Stimulated activated memory B cell treated with anti-CD40 and anti-IgM and Interleukin-4, amounts not matched to agents 10 μg/mL and 1 μg/mL and 100 μg/mL, for 72 hours (primary cell): ENCODE measurements around the gene PCDH15.

Experiments
- ATAC-seq: fragments of 150-1000 bp; cut with Tn5 transposase; 2 replicates; pipeline ENCODE4 v1.10.0; 2021
- H3K27ac Mint-ChIP-seq: one replicate; pipeline ENCODE4 v1.8.0; 2022; ENCODE audit warnings: mild to moderate bottlenecking, mixed read lengths
- H3K27me3 Mint-ChIP-seq: one replicate; pipeline ENCODE4 v1.8.0; 2022; ENCODE audit warnings: mixed read lengths
- H3K36me3 Mint-ChIP-seq: one replicate; pipeline ENCODE4 v1.8.0; 2022; ENCODE audit warnings: mixed read lengths
- H3K4me1 Mint-ChIP-seq: one replicate; pipeline ENCODE4 v1.8.0; 2022; ENCODE audit warnings: mixed read lengths
- H3K4me3 Mint-ChIP-seq: one replicate; pipeline ENCODE4 v1.8.0; 2022; ENCODE audit warnings: mild to moderate bottlenecking, moderate library complexity, mixed read lengths
- H3K9me3 Mint-ChIP-seq: one replicate; pipeline ENCODE4 v1.8.0; 2022; ENCODE audit warnings: mixed read lengths

Gene PCDH15

DNA sequence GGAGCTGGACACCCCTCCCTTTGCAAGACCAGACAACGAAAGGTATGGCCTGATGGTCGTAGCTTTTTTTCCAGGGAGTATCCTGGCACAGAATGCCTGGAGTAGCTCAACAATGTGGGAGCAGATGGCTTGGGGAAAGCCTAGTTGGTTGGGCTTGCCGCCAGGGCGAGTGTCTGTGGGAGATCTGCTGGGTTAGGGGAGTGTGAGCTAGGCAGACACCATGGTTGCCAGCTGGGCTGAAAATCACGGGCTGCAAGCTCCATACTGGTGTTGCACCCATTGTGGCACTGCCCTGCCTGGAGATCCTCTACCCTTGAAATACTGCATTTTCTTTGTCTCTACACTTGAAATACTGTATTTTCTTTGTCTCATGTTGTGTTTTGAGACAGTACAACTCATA is 538.3 kb downstream of the PCDH15 start:
- H3K4me1 Mint-ChIP-seq, result no peaks in the 10 kb centered on the region
- no peaks in the 10 kb centered on the region for H3K36me3 Mint-ChIP-seq
- H3K4me3 Mint-ChIP-seq, result no peak overlapping the region
- no peak for ATAC-seq
- no peak overlapping the region for H3K27ac Mint-ChIP-seq
- no peaks in the 10 kb centered on the region for H3K27me3 Mint-ChIP-seq
- H3K9me3 Mint-ChIP-seq, result peaks cover 3% of the 10 kb centered on the region

DNA sequence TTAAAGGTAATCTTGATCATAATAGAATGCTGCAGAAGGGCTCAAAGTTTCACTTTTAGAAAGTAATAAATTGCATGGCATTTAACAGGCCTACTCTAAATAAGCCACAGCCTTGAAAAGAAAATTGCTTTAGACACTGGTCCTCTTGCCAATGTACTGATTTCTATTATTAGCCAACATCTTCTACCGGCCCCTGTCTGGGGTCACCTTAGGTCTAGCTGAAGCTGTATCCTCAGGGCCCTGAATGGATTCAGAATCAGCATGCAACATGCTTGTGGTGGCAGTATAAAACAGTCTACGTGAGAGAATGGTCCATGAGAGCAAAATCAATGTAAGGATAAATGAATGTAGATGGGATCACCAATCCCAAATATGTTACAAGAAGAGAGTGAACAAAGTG is 541.9 kb downstream of the PCDH15 start:
- no peaks in the 10 kb centered on the region for H3K36me3 Mint-ChIP-seq
- ATAC-seq, result no peak
- H3K4me3 Mint-ChIP-seq, result no peak overlapping the region
- H3K9me3 Mint-ChIP-seq, result no peaks in the 10 kb centered on the region
- no peak overlapping the region for H3K27ac Mint-ChIP-seq
- no peaks in the 10 kb centered on the region for H3K27me3 Mint-ChIP-seq
- no peaks in the 10 kb centered on the region for H3K4me1 Mint-ChIP-seq

DNA sequence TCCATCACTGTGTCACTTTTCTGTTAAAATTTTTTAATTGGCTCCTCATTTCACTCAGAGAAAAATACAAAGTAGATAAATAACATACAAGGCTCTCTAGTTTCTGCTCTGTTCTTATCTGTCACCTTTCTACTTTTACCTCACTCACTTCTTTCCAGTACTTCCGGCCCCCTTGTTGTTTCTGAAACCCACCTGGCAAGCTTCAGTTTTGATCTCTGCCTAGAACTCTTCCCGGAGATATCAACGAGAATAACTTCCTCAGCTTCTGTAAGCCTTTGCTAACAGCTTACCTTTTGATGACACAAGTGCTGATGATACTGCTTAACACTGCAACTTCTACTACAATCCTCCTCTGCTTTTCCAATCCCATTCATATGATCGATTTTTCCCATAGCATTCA is 566.2 kb downstream of the PCDH15 start:
- ATAC-seq, result no peak
- no peaks in the 10 kb centered on the region for H3K4me1 Mint-ChIP-seq
- H3K36me3 Mint-ChIP-seq, result no peaks in the 10 kb centered on the region
- no peaks in the 10 kb centered on the region for H3K27me3 Mint-ChIP-seq
- peaks cover 2% of the 10 kb centered on the region for H3K9me3 Mint-ChIP-seq
- no peak overlapping the region for H3K4me3 Mint-ChIP-seq
- H3K27ac Mint-ChIP-seq, result no peak overlapping the region

DNA sequence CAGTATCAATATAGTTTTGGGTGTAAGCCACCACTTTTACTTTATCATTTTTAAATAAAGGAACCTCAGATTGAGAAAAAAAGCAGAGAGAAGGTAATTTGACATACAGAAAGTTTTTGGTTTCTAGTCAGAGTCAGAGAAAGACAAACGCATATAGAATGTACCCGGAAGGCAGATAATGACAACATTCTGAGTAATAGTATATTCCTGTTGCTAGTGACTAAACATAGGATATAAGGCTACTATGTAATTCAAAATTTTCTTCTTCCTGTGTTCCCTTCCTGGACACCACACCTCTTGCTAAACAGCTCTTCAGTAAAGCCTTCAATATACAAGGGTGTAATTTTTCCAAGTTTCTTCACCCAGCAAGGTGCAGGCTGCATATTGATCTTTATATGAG is 597.6 kb downstream of the PCDH15 start:
- Mint-ChIP-seq H3K27me3 (no peaks in the 10 kb centered on the region), H3K27ac (no peak overlapping the region), H3K9me3 (peaks cover 8% of the 10 kb centered on the region), H3K36me3 (no peaks in the 10 kb centered on the region), H3K4me1 (no peaks in the 10 kb centered on the region), H3K4me3 (no peak overlapping the region)
- ATAC-seq, result no peak

DNA sequence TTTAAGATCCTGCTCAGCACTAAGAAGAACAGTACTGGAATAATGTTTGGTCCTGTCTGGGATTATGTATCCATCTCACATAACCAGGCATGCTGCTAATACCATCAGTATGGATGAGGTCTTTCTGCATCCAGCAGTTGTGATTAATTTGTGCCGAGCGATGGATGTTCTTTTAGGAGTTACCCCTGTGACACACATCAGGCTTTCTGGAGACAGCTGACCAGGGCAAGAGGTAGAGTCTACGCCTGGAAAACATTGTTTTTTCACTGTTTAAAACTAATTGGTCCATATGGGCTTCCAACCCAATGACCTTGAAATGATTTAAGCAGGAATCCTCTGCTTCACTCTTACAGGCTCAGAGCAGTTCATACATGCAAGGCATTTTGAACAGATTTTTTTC is 603.0 kb downstream of the PCDH15 start:
- Mint-ChIP-seq H3K4me3 (no peak overlapping the region), H3K27me3 (no peaks in the 10 kb centered on the region), H3K4me1 (no peaks in the 10 kb centered on the region), H3K9me3 (peaks cover 7% of the 10 kb centered on the region), H3K36me3 (no peaks in the 10 kb centered on the region), H3K27ac (no peak overlapping the region)
- no peak for ATAC-seq

DNA sequence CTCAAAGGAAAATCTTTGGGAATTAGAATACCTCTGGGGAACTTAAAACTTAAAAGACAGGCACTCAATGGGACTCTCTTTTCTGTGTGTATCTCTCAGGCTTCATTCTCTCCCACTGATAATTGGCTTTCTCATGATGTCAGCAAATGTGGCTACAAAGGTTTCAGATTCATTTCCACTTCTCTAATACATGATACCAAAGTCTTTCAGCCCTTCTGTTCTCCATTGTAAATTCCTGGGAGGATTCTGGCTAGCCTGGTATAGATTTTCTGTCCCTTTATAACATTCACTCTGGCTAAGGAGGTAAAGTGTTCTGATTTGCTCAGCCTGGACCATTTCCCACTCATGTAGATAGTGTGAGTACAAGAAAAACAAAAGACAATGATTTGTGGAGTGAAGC is 606.2 kb downstream of the PCDH15 start:
- Mint-ChIP-seq H3K36me3 (no peaks in the 10 kb centered on the region), H3K27ac (no peak overlapping the region), H3K9me3 (peaks cover 9% of the 10 kb centered on the region), H3K27me3 (no peaks in the 10 kb centered on the region), H3K4me1 (no peaks in the 10 kb centered on the region), H3K4me3 (no peak overlapping the region)
- ATAC-seq, result no peak

DNA sequence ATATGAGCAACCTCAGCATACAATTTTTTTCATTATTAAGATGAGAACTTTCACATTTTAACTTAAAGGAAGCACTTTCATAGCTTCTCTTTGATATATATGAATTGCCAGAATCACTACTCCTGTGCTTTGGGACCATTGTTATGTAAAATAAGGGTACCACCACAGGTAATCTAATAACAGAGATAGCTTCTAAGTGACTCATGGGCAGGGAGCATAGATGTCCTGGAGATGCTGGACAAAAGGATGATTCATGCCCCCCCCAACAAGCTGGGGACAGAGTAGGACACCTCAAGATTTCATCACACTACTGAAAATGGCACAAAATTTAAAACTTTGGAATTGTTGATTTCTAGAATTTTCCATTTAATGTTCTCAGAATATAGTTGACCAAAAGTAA is 641.1 kb downstream of the PCDH15 start:
- no peak for ATAC-seq
- Mint-ChIP-seq H3K4me1 (no peaks in the 10 kb centered on the region), H3K27me3 (no peaks in the 10 kb centered on the region), H3K27ac (no peak overlapping the region), H3K4me3 (no peak overlapping the region), H3K36me3 (no peaks in the 10 kb centered on the region), H3K9me3 (peaks cover 6% of the 10 kb centered on the region)

DNA sequence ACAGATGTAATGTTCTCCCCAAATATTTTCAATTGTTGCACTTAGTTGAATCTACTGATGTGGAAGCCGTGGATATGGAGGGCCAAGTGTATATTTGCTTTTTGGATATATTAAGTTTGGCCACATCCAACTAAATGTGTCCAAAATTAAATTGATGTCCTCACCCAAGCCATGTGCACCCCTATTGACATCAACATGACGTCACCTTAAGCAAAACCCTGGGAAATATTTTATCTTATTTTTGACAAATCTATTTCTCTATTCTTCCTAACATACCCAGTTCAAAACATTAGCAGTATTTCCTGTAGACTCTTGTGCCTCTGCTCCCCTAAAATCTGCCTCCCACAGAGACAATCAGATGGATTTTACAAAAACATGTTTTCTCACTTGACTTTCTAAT is 652.5 kb downstream of the PCDH15 start:
- Mint-ChIP-seq H3K4me1 (no peaks in the 10 kb centered on the region), H3K4me3 (no peak overlapping the region), H3K27ac (no peak overlapping the region), H3K27me3 (no peaks in the 10 kb centered on the region), H3K36me3 (no peaks in the 10 kb centered on the region), H3K9me3 (peaks cover 9% of the 10 kb centered on the region)
- no peak for ATAC-seq

DNA sequence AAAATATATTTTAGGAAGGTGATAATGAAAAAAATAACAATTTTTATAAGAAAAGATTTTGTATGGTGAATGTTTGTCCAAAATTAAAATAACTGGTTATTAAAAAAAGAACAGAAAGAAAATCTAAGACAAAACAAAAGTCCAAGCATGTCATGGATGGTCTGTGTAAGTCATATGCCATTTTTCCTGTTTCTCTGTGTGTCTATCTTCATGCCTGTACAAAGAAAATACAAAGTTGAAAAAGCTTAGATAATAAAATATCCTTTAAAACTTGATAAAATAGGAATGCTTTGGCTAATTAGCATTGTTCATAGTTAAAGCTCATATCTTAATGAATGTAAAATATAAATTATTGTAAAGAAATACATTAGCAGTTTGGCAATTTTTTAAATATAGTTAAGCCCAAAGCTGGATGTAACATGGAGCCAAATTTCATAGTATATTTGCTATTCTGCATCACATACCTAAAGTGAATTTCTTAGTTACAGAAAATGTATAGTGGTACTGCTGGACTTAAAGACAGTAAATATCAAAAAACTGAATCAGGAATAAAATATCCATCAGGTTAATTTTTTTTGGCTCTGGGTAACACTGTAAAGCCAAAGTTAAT is 661.1 kb downstream of the PCDH15 start:
- H3K4me1 Mint-ChIP-seq, result no peaks in the 10 kb centered on the region
- no peak overlapping the region for H3K4me3 Mint-ChIP-seq
- no peak for ATAC-seq
- H3K36me3 Mint-ChIP-seq, result no peaks in the 10 kb centered on the region
- no peaks in the 10 kb centered on the region for H3K27me3 Mint-ChIP-seq
- H3K9me3 Mint-ChIP-seq, result peaks cover 9% of the 10 kb centered on the region
- no peak overlapping the region for H3K27ac Mint-ChIP-seq

DNA sequence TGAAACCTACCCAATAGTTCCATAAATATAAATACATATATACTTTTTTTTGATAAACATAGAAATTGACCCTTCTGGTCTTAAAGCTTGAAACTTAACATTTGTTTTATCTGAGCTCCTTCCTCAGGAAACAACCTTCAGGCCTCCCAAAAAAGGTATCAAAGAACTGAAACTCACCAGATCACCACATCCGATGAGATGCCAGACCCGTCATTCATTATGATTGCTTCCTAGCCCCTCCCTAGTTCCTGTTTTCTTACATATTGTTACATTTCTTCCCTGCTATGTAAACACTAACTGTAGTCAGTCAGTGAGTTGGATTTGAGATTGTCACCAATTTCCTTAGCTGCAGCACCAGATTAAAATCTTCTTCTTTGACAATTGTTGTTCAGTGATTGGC is 663.6 kb downstream of the PCDH15 start:
- no peaks in the 10 kb centered on the region for H3K36me3 Mint-ChIP-seq

DNA sequence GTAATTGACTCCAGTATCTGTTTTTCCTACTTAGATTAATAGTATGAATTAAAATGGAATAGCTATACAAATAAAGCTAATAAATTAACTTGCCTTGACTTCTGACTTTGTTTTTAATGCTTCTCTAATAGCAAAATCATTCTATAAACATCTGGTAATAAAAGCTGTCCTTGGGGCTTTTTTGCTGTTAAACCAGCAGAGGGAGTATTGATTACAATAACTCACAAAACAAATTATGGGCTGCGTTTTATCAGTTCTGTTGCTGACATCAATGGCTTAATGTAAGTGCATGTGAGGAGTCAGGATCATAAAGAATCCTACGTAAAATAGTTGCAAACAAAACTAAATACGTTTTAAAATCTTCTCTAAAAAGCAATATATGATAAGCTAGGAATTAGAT is 667.8 kb downstream of the PCDH15 start:
- no peaks in the 10 kb centered on the region for H3K36me3 Mint-ChIP-seq
- no peaks in the 10 kb centered on the region for H3K4me1 Mint-ChIP-seq
- peaks cover 6% of the 10 kb centered on the region for H3K9me3 Mint-ChIP-seq
- no peak overlapping the region for H3K27ac Mint-ChIP-seq
- no peak for ATAC-seq
- no peak overlapping the region for H3K4me3 Mint-ChIP-seq
- no peaks in the 10 kb centered on the region for H3K27me3 Mint-ChIP-seq

More for the DNA sequence above, 663.6 kb downstream of the PCDH15 start:
- Mint-ChIP-seq H3K27ac (no peak overlapping the region), H3K4me3 (no peak overlapping the region), H3K27me3 (no peaks in the 10 kb centered on the region), H3K9me3 (peaks cover 9% of the 10 kb centered on the region), H3K4me1 (no peaks in the 10 kb centered on the region)
- no peak for ATAC-seq

DNA sequence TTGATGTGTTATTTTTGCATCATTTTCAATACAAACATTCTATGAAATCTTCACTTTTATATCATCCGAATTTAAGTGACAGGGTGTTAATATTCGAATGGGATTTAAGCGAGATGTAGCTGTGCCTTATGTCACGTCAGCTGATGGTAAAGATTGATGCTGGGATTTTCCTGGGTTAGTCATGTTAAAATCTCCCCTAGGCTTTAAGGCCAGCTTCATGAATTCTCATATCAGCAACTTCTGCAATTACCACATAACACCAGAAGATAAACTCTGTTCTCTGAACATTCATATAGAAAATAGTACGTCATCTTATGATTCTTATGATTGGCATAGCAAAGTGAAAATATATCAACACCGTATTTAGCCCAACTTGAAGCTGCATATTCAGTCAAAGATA is 669.2 kb downstream of the PCDH15 start:
- Mint-ChIP-seq H3K36me3 (no peaks in the 10 kb centered on the region), H3K9me3 (peaks cover 3% of the 10 kb centered on the region), H3K27ac (no peak overlapping the region), H3K4me1 (no peaks in the 10 kb centered on the region), H3K27me3 (no peaks in the 10 kb centered on the region), H3K4me3 (no peak overlapping the region)
- ATAC-seq, result no peak

DNA sequence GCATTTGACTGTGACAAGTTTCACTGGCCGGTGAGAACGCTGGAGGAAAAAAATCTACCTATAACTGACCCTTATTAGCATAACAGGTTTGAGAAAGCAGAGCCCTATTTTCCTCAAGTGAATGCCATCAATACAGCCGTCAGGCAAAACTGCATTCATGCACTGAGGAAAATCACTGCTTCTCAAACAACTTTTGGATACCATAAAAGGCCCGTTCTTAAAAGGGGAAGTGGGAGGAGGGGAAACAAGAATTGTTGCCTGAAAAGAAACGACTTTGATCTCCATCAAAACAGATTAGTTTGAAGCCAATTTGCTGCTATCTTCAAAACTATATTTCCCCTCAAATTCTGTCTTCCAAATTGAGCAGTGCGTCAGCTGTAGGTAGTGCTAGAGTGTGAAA is 670.6 kb downstream of the PCDH15 start:
- no peaks in the 10 kb centered on the region for H3K36me3 Mint-ChIP-seq
- H3K4me3 Mint-ChIP-seq, result no peak overlapping the region
- H3K9me3 Mint-ChIP-seq, result peaks cover 6% of the 10 kb centered on the region
- no peak overlapping the region for H3K27ac Mint-ChIP-seq
- ATAC-seq, result no peak
- H3K27me3 Mint-ChIP-seq, result no peaks in the 10 kb centered on the region
- H3K4me1 Mint-ChIP-seq, result no peaks in the 10 kb centered on the region

DNA sequence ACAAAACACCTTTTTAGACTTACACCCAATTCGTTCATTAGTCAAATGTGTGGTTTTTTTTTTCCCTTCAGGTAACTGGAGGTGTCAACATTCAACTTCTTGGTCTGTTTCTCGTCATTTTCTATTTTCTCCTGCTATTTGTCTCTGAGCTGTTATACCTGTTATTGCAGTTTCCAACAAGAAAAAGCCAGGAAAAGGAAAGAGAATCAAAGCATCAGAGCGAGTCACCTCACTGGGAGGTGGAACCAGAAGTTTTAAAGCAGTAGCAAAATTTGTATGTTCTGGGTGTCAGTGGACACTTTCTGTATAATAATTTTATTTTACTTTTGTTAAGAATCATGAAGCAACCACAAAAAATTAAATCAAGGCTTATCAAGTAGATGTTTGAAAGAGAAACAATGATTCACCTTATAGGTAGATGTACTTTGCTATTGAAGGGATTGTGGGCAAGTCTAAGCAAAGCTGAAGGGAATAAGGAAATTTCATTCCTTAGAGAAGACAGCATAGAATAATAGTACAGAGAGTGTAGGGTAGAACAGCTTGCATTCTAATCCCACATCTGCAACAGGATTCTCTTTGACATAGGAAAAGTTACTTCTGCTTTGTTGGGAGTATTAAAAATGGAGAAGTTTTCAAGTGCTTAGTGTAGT is 675.8 kb downstream of the PCDH15 start:
- no peak for ATAC-seq

DNA sequence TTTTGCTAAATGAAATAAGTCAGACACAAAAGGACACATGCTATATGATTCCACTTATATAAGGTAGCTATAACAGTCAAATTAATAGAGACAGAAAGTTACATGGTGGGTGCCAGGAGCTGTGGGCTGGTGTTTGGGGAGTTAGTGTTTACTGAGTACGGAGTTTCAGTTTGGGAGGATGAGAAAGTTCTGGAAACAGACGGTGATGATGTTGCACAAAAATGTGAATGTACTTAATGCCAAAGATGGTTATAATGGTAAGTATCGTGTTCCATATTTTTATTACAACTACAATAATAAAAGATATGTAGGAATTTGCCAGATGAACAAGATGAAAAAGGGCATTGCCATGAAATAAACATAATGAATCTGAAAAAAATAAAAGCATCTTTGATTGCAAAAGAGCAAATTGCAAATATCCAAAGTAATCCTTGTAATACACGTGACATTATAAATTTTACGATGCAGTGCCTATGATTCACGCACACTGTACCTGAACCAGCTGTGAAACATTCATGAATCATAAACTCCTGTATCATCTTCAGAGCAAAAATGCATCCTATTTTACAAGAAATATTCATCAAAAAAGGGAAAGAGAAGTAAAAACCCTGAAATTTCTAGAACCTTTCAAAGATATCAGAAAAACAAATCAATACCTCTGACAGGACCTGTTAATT is 676.7 kb downstream of the PCDH15 start:
- ATAC-seq, result no peak

More for the DNA sequence above, 675.8 kb downstream of the PCDH15 start:
- Mint-ChIP-seq H3K27me3 (no peaks in the 10 kb centered on the region), H3K4me1 (no peaks in the 10 kb centered on the region), H3K27ac (no peak overlapping the region), H3K9me3 (peaks cover 15% of the 10 kb centered on the region), H3K4me3 (no peak overlapping the region), H3K36me3 (no peaks in the 10 kb centered on the region)

DNA sequence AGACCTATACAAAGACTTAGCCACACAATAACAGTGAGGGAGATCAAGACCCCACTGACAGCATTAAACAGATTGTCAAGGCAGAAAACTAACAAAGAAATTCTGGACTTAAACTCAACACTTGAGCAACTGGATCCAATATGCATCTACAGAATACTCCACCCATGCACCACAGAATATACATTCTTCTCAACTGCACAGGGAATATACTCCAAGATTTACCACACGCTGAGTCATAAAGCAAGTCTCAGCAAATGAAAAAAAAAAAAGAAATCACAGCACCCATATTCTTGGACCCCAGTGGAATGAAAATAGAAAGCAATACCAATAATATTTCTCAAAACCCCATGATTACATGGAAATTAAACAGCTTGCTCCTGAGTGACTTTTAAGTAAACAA is 680.2 kb downstream of the PCDH15 start:
- H3K4me1 Mint-ChIP-seq, result no peaks in the 10 kb centered on the region
- H3K27me3 Mint-ChIP-seq, result no peaks in the 10 kb centered on the region
- H3K9me3 Mint-ChIP-seq, result peaks cover 9% of the 10 kb centered on the region
- no peaks in the 10 kb centered on the region for H3K36me3 Mint-ChIP-seq
- H3K4me3 Mint-ChIP-seq, result no peak overlapping the region
- H3K27ac Mint-ChIP-seq, result no peak overlapping the region
- ATAC-seq, result no peak

More for the DNA sequence above, 676.7 kb downstream of the PCDH15 start:
- H3K27ac Mint-ChIP-seq, result no peak overlapping the region
- H3K36me3 Mint-ChIP-seq, result no peaks in the 10 kb centered on the region
- H3K27me3 Mint-ChIP-seq, result no peaks in the 10 kb centered on the region
- H3K4me1 Mint-ChIP-seq, result no peaks in the 10 kb centered on the region
- no peak overlapping the region for H3K4me3 Mint-ChIP-seq
- peaks cover 13% of the 10 kb centered on the region for H3K9me3 Mint-ChIP-seq
